Stimulated activated memory B cell treated with anti-CD40 and anti-IgM and Interleukin-4, amounts not matched to agents 10 μg/mL and 1 μg/mL and 100 μg/mL, for 72 hours (primary cell): ENCODE results near the gene WDR93.

Experiments
- ATAC-seq: fragments of 150-1000 bp; cut with Tn5 transposase; 2 replicates; pipeline ENCODE4 v1.10.0; 2021
- H3K27ac Mint-ChIP-seq: one replicate; pipeline ENCODE4 v1.8.0; 2022; ENCODE audit warnings: mild to moderate bottlenecking, mixed read lengths
- H3K27me3 Mint-ChIP-seq: one replicate; pipeline ENCODE4 v1.8.0; 2022; ENCODE audit warnings: mixed read lengths
- H3K36me3 Mint-ChIP-seq: one replicate; pipeline ENCODE4 v1.8.0; 2022; ENCODE audit warnings: mixed read lengths
- H3K4me1 Mint-ChIP-seq: one replicate; pipeline ENCODE4 v1.8.0; 2022; ENCODE audit warnings: mixed read lengths
- H3K4me3 Mint-ChIP-seq: one replicate; pipeline ENCODE4 v1.8.0; 2022; ENCODE audit warnings: mild to moderate bottlenecking, moderate library complexity, mixed read lengths
- H3K9me3 Mint-ChIP-seq: one replicate; pipeline ENCODE4 v1.8.0; 2022; ENCODE audit warnings: mixed read lengths

WDR93 gene

GRCh38 chr15:89693091-89693490, 2.5 kb downstream of the WDR93 start:
- no peaks in the 10 kb centered on the region for H3K27me3 Mint-ChIP-seq
- H3K36me3 Mint-ChIP-seq: no peaks in the 10 kb centered on the region
- H3K4me3 Mint-ChIP-seq: no peak overlapping the region
- ATAC-seq: no peak
- no peak overlapping the region for H3K27ac Mint-ChIP-seq
- H3K9me3 Mint-ChIP-seq: peaks cover 2% of the 10 kb centered on the region
- peaks cover 13% of the 10 kb centered on the region for H3K4me1 Mint-ChIP-seq

GRCh38 chr15:89693696-89694095, 3.1 kb downstream of the WDR93 start:
- Mint-ChIP-seq H3K4me1 (peaks cover 13% of the 10 kb centered on the region), H3K27me3 (no peaks in the 10 kb centered on the region), H3K4me3 (no peak overlapping the region), H3K36me3 (no peaks in the 10 kb centered on the region), H3K27ac (no peak overlapping the region), H3K9me3 (peaks cover 2% of the 10 kb centered on the region)
- no peak for ATAC-seq

- no peak overlapping the region for H3K4me3 Mint-ChIP-seq
- H3K36me3 Mint-ChIP-seq: no peaks in the 10 kb centered on the region
- ATAC-seq: no peak
- no peak overlapping the region for H3K27ac Mint-ChIP-seq
- H3K4me1 Mint-ChIP-seq: peaks cover 8% of the 10 kb centered on the region
- H3K27me3 Mint-ChIP-seq: peaks cover 12% of the 10 kb centered on the region
- H3K9me3 Mint-ChIP-seq: peaks cover 2% of the 10 kb centered on the region
Observed at GRCh38 chr15:89695198-89695597, 4.6 kb downstream of the WDR93 start.

- Mint-ChIP-seq H3K27me3 (peaks cover 57% of the 10 kb centered on the region), H3K4me1 (no peaks in the 10 kb centered on the region), H3K36me3 (no peaks in the 10 kb centered on the region), H3K27ac (no peak overlapping the region), H3K9me3 (no peaks in the 10 kb centered on the region), H3K4me3 (no peak overlapping the region)
- no peak for ATAC-seq
Observed at GRCh38 chr15:89704411-89704810, 13.8 kb downstream of the WDR93 start.

GRCh38 chr15:89707577-89707976, 17.0 kb downstream of the WDR93 start:
- no peak for ATAC-seq
- no peak overlapping the region for H3K27ac Mint-ChIP-seq
- no peaks in the 10 kb centered on the region for H3K36me3 Mint-ChIP-seq
- H3K9me3 Mint-ChIP-seq: no peaks in the 10 kb centered on the region
- H3K4me3 Mint-ChIP-seq: no peak overlapping the region
- H3K4me1 Mint-ChIP-seq: no peaks in the 10 kb centered on the region
- peaks cover 42% of the 10 kb centered on the region for H3K27me3 Mint-ChIP-seq

GRCh38 chr15:89714775-89715174, 24.2 kb downstream of the WDR93 start:
- Mint-ChIP-seq H3K27me3 (peaks cover 9% of the 10 kb centered on the region), H3K4me3 (no peak overlapping the region), H3K4me1 (no peaks in the 10 kb centered on the region), H3K9me3 (no peaks in the 10 kb centered on the region), H3K36me3 (no peaks in the 10 kb centered on the region), H3K27ac (no peak overlapping the region)
- ATAC-seq: no peak

GRCh38 chr15:89723031-89723430, 32.4 kb downstream of the WDR93 start:
- peaks cover 38% of the 10 kb centered on the region for H3K27me3 Mint-ChIP-seq
- ATAC-seq: no peak
- H3K4me3 Mint-ChIP-seq: no peak overlapping the region
- H3K9me3 Mint-ChIP-seq: peaks cover 4% of the 10 kb centered on the region
- H3K4me1 Mint-ChIP-seq: no peaks in the 10 kb centered on the region
- H3K36me3 Mint-ChIP-seq: no peaks in the 10 kb centered on the region
- H3K27ac Mint-ChIP-seq: no peak overlapping the region

- H3K4me1 Mint-ChIP-seq: no peaks in the 10 kb centered on the region
Observed at GRCh38 chr15:89724621-89725020, 34.0 kb downstream of the WDR93 start.

GRCh38 chr15:89725064-89725463, 34.5 kb downstream of the WDR93 start:
- Mint-ChIP-seq H3K4me3 (no peak overlapping the region), H3K9me3 (peaks cover 4% of the 10 kb centered on the region), H3K36me3 (no peaks in the 10 kb centered on the region), H3K4me1 (no peaks in the 10 kb centered on the region), H3K27ac (no peak overlapping the region), H3K27me3 (peaks cover 27% of the 10 kb centered on the region)
- ATAC-seq: no peak

More at GRCh38 chr15:89724621-89725020, 34.0 kb downstream of the WDR93 start:
- Mint-ChIP-seq H3K9me3 (peaks cover 4% of the 10 kb centered on the region), H3K36me3 (no peaks in the 10 kb centered on the region), H3K27me3 (peaks cover 31% of the 10 kb centered on the region), H3K27ac (no peak overlapping the region), H3K4me3 (no peak overlapping the region)
- no peak for ATAC-seq

- Mint-ChIP-seq H3K9me3 (no peaks in the 10 kb centered on the region), H3K4me1 (no peaks in the 10 kb centered on the region), H3K36me3 (no peaks in the 10 kb centered on the region), H3K27me3 (no peaks in the 10 kb centered on the region), H3K27ac (no peak overlapping the region), H3K4me3 (no peak overlapping the region)
- ATAC-seq: no peak
Observed at GRCh38 chr15:89728254-89728653, 37.6 kb downstream of the WDR93 start.

- Mint-ChIP-seq H3K4me1 (no peaks in the 10 kb centered on the region), H3K27ac (no peak overlapping the region), H3K4me3 (no peak overlapping the region), H3K27me3 (peaks cover 28% of the 10 kb centered on the region), H3K9me3 (no peaks in the 10 kb centered on the region), H3K36me3 (no peaks in the 10 kb centered on the region)
- ATAC-seq: no peak
Observed at GRCh38 chr15:89731275-89731674, 40.7 kb downstream of the WDR93 start.

- no peaks in the 10 kb centered on the region for H3K9me3 Mint-ChIP-seq
- no peak overlapping the region for H3K4me3 Mint-ChIP-seq
- H3K36me3 Mint-ChIP-seq: no peaks in the 10 kb centered on the region
- peaks cover 41% of the 10 kb centered on the region for H3K27me3 Mint-ChIP-seq
- H3K27ac Mint-ChIP-seq: no peak overlapping the region
- no peaks in the 10 kb centered on the region for H3K4me1 Mint-ChIP-seq
- no peak for ATAC-seq
Observed at GRCh38 chr15:89732451-89733172, 42.0 kb downstream of the WDR93 start.

- peaks cover 4% of the 10 kb centered on the region for H3K4me1 Mint-ChIP-seq
- no peak for ATAC-seq
- H3K27me3 Mint-ChIP-seq: peaks cover 46% of the 10 kb centered on the region
- H3K4me3 Mint-ChIP-seq: no peak overlapping the region
- H3K9me3 Mint-ChIP-seq: no peaks in the 10 kb centered on the region
- no peaks in the 10 kb centered on the region for H3K36me3 Mint-ChIP-seq
- H3K27ac Mint-ChIP-seq: no peak overlapping the region
Observed at GRCh38 chr15:89735773-89736172, 45.2 kb downstream of the WDR93 start.

GRCh38 chr15:89740137-89740536, 49.5 kb downstream of the WDR93 start:
- ATAC-seq: peak; percentile 76
- Mint-ChIP-seq H3K27me3 (peaks cover 29% of the 10 kb centered on the region), H3K36me3 (no peaks in the 10 kb centered on the region), H3K9me3 (no peaks in the 10 kb centered on the region), H3K27ac (no peak overlapping the region), H3K4me3 (peak overlapping the region; percentile 35), H3K4me1 (peaks cover 4% of the 10 kb centered on the region)

GRCh38 chr15:89743011-89743410, 52.4 kb downstream of the WDR93 start:
- Mint-ChIP-seq H3K27me3 (peaks cover 1% of the 10 kb centered on the region), H3K4me1 (peaks cover 4% of the 10 kb centered on the region), H3K27ac (no peak overlapping the region), H3K36me3 (no peaks in the 10 kb centered on the region), H3K9me3 (no peaks in the 10 kb centered on the region), H3K4me3 (no peak overlapping the region)
- ATAC-seq: no peak

- H3K9me3 Mint-ChIP-seq: no peaks in the 10 kb centered on the region
- no peak overlapping the region for H3K27ac Mint-ChIP-seq
- H3K27me3 Mint-ChIP-seq: no peaks in the 10 kb centered on the region
- ATAC-seq: no peak
- peaks cover 4% of the 10 kb centered on the region for H3K4me1 Mint-ChIP-seq
- H3K4me3 Mint-ChIP-seq: no peak overlapping the region
- no peaks in the 10 kb centered on the region for H3K36me3 Mint-ChIP-seq
Observed at GRCh38 chr15:89743594-89743993, 53.0 kb downstream of the WDR93 start.
